Occipital lobe (tissue), 2 donors: Measurements from ENCODE around the gene CLASRP. TPM values are rescaled to one million over a fixed set of nuclear protein-coding genes. Genes with fewer than 3 reads are reported as not detected.
A peak's percentile ranks its signal among the peaks of the same experiment; 100 is the strongest.

Experiments
- DNase-seq: peaks from one replicate; lab custom pipeline; 2025; lab: John Stamatoyannopoulos, UW
- total RNA-seq: library from RNA; depleted of rRNA; stranded (reverse); fragments of >200 nt; gene quantifications from one replicate; pipeline ENCODE4 v1.2.3, GENCODE V29; 2014

The CLASRP gene
- total RNA-seq, 1 donor from 2014 or later, result 3.9 TPM

DNA sequence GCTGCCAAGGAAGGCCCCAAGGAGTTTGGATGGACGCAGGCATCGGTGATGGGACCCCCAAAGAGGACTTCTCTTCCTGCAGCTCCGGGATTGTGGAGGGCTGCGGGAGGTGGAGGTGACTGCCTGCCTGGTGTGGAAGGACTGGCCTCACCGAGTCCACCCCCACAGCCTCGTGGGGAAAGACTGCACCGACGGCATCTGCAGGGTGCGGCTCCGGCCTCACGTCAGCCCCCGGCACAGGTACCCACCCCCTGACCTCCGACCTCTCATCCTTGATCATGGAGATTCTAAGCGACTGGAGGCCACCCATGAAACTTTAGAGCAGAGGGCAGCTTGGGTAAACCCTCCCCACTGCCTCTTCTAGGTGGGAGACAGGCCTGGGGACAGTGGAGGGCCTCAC, 16.9 kb upstream of the CLASRP start:
- DNase-seq, result no peak

DNA sequence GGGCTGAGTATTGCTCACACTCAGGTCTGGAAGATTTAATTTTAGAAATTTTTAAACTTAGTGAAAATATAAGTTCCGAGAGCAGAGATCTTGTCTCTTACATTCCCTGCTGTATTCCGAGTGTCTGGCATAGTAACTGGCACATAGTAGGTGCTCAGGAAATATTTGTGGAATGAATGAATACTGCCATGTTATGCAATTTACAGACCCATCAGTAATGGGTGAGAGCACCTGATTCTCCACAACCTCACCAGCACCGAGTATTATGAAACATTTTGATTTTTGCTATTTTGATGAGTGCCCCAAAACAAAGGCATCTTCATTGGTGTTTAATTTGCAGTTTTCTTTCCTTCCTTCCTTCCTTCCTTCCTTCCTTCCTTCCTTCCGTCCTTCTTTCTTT, 15.8 kb upstream of the CLASRP start:
- DNase-seq, result no peak

DNA sequence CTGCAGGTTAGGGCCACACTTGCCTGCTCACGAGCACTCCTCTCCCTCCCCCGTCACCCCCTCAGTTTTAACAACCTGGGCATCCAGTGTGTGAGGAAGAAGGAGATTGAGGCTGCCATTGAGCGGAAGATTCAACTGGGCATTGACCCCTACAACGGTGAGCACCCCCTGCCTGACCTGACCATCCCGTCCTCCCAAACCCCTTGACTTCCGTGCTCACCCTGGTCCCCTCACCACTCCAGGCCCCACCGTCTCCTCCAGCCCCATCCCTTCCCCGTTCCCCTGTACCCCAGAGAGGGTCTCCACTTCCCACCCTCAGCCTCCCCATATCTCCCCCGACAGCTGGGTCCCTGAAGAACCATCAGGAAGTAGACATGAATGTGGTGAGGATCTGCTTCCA, 13.6 kb upstream of the CLASRP start:
- DNase-seq, result no peak

DNA sequence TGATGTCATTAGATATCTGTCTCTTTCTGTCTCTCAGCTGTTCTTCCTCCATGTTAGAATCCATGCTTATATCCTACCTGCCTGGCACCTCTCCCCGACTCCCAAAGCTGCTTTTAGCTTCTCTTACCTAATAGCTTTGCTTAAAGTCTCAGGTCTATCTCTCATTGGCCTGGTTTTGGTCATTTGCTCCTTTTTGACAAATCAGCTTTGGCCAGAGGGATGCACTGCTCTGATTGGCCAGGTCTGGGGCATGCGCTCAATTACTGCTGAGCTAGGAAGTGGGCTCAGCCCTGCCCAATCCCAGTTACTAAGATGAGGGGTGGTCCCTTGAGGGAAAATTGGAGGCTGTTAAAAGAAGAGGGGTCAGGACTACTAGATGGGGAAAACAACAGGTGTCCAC, 11.5 kb upstream of the CLASRP start:
- DNase-seq, result no peak

DNA sequence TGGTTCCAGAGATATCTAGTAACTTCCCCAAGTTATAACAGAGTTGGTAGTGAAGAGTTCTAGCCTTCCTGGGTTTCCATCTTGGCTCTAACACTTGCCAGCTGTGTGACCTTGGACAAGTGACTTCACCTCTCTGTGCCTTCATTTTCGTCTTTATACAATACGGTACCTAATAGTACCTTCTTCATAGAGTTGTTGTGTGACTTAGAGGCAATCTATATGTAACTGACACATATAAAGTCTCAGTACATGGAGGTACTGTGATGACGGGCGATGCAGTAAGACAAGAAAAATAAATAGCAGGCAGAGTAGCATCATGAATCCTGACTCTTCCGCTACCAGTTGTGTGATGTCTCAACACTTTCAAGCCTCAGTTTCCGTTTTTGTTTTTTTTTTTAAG, 8.0 kb upstream of the CLASRP start:
- no peak for DNase-seq

DNA sequence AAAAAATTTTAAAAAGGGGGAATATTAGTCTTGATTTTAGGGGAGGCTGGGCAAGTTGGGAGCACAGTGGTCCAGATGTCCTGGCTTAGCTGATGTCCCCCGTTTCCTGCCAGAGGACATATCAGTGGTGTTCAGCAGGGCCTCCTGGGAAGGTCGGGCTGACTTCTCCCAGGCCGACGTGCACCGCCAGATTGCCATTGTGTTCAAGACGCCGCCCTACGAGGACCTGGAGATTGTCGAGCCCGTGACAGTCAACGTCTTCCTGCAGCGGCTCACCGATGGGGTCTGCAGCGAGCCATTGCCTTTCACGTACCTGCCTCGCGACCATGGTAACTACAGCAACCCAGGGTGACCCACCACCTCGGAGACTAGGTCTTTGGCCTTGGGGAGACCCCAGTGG, 6.4 kb upstream of the CLASRP start:
- no peak for DNase-seq

DNA sequence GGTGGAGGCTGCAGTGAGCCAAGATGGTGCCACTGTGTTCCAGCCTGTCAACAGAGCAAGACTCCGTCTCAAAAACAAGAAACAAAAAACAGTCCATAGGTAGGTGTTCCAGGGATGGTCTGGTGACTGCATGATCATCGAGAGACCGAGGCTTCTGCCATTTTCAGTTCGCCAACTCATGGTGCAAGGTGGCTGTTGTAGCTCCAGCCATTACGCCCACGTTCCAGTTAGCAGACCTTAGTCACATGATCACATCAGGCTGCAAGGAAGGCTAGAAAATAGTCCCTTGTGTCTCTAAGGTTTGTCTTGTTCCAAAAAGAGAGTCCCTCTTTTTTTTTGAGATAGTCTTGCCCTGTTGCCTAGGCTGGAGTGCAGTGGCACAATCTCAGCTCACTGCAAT, 3.1 kb upstream of the CLASRP start:
- DNase-seq, result no peak

DNA sequence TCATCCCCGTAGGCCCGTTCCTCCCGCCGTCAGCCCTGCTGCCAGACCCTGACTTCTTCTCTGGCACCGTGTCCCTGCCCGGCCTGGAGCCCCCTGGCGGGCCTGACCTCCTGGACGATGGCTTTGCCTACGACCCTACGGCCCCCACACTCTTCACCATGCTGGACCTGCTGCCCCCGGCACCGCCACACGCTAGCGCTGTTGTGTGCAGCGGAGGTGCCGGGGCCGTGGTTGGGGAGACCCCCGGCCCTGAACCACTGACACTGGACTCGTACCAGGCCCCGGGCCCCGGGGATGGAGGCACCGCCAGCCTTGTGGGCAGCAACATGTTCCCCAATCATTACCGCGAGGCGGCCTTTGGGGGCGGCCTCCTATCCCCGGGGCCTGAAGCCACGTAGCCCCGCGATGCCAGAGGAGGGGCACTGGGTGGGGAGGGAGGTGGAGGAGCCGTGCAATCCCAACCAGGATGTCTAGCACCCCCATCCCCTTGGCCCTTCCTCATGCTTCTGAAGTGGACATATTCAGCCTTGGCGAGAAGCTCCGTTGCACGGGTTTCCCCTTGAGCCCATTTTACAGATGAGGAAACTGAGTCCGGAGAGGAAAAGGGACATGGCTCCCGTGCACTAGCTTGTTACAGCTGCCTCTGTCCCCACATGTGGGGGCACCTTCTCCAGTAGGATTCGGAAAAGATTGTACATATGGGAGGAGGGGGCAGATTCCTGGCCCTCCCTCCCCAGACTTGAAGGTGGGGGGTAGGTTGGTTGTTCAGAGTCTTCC, 1.3 kb upstream of the CLASRP start:
- no peak for DNase-seq

DNA sequence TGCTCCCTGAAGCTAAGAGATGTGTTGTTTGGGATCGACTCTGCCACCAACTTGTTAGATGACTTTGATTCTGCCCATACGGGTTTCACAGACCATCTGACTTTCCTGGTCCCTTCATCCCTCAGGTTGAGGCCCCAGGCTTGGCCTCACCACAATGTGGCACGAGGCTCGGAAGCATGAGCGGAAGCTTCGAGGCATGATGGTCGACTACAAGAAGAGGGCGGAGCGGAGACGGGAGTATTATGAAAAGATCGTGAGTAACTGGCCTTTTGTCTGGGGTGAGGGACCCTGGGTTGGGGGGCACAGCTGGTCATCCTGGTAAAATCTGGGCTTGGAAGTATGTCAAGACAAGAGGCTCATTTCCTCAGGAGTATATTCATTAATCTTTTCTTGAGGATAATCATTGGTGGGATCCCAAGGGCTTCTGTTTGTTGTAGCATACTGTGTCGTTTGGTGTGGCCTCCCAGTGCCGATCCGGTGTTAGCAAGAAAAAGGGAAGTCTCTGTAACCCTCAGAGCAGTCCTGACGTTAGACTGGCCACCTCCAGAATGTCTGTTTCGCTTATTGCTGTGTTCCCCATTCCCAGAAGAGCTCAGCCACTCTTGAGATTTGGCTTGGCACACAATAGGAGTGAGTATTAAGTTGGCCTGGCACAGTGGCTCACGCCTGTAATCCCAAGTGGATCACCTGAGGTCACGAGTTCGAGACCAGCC, 1.4 kb downstream of the CLASRP start:
- DNase-seq, result no peak

DNA sequence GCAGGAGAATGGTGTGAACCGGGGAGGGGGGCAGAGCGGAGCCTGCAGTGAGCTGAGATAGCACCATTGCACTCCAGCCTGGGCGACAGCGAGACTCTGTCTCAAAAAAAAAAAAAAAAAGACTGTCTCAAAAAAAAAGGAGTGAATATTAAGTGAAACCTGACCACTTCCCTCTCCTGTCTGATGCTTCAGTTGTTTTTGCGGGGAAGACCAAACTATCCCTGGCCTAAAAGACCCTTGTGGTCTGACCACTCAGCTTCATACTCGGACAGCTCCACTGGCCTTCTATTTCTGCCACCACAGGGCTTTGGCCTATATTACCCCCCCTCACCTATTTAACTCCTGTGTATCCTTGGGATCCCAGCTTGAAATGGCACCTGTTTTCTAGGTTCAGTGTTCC, 2.3 kb downstream of the CLASRP start:
- no peak for DNase-seq

DNA sequence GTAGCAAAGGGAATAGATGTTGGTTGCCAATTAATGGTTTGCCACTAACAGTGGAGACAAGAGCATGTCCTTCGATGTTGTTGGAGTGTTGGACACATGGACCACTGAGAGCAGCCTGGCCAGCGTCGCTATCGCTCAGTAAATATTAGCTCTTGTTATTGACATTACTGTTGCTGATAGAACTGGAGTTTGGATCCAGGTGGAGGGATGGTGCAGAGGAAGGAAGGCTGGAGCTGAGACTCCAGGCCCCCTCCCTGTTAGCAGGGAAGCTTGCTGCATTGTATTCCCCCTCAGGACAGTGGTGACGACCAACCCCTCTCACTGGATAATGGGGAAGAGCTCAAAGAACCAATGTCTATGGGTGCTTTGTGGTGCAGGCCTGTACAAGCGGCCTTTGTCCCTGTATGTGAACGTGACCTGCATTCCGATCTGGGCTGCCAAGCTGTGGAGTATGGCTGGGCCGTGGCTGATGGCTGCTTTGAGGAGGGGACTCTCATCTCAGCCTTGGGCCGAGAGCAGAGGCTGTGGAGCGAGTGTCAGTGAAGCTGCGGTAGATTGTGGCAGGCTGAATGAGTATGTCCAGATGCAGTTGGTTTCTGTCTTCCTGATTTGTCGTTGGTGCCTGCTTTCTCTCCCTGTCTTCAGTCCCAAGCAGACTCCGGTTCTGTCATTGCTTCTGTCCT, 7.0 kb downstream of the CLASRP start:
- DNase-seq, result peak; percentile 73

DNA sequence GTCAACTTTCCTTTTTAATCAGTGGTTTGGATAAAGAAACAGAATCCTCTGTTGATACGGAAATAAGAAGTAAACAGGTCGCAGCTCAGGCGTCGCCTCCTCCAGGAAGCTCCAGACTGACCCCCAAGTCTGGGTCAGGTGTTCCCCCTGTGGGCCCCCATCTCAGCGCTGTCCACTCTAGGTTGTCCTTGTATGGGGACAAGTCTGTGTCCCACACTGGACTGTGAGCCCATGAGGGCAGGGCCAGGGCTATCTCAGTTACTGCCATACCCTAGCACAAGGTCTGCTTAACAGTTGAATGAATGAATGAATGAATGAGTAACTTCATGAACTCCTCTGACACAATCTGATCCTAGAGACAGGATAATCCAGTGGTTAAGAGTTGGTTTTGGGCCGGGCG, 7.5 kb downstream of the CLASRP start:
- no peak for DNase-seq

DNA sequence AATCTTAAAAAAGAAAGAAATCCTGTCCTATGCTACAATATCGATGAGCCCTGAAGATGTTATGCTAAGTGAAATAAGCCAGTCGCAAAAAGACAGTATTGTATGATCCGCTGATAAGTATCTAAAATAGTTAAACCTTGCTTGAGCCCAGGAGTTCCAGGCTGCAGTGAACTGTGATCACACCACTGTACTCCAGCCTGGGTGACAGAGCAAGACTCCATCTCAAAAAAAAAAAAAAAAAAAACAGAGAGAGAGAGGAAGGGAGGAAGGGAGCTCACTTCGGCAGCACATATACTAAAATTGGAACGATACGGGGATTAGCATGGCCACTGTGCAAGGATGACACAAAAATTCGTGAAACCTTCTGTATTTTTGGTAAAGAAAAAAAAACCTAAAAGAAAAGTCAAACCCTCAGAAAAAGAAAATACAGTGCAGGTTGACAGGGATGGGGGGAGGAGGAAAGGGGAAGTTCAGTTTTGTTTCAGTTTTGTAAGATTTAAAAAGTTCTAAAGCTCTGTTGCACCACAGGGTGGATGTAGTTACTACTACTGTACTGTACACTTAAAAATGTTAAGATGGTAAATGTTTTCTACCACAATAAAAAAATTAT, 8.4 kb downstream of the CLASRP start:
- no peak for DNase-seq

DNA sequence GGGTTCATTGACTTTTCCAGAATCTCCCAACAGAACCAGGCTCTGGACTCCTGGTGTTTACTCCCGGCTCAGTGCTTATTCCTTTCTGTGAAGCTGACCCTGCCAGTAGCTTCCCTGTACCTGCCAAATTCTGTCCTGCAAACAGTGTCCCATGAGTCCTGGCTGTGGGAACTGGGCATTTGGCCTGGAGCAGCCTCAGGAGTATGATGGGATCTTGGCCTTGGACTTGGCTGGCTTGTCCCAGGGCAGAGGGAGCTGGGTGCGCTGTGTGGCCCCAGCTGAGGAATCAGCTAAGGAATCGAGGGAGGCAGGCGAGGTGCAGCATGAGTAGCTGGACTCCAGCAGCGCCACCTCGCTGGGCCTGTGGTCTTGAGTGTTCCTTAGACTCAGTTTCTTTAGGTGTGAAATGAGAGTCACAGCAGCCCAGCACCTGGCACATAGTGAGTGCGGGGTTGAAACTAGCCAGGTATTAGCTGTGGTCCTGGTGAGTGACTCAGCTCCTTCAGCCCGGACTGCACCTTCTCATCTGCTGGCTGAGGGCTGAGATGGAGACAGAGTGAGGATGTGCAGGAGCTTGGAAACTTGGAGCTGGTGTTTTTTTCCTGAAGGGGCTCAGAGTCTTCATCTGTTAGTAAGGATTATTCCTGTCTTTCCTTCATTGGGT, 10.4 kb downstream of the CLASRP start:
- DNase-seq, result no peak

DNA sequence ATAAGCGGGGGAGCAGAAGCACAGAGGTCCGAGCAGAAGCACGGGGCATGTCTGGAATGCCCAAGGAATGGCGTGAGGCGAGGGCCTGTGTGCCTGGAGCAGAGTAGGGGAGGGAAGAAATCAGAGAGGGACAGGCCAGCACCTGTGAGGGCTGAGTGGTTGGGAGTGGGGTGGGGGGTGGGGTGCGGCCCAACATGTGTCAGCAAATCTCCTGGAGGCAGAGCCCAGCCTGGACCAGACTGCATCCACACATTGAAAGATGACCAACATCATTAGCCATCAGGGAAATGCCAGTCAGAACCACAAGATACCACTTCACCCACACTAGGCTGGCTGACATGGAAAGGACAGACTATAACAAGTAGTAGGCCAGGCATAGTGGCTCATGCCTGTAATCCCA, 11.2 kb downstream of the CLASRP start:
- DNase-seq, result no peak

DNA sequence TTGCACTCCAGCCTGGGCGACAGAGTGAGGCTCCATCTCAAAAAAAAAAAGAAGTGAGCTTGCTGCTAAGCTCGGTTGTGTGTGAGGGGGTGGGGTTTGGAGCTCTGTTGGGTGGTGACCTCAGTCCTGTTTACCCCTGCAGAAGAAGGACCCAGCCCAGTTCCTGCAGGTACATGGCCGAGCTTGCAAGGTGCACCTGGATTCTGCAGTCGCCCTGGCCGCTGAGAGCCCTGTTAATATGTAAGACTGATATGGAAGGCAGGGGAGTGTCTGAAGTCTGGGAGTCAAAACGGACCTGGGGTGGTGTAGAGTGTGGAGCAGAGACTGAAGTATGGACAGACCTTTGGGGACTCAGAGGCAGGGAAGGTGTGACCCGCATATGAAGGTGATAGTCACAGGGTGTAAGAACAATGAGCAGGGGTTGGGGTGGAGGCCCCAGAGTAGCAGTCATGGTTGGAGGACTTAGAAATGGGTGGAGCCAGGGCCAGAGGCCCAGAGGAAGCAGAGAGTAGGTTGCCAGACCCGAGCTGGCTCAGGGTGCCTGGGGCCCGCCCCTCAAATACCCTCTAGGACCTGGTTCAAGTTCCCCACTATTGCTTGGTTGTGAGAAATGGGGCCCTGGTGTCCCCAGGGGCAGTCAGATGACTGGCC, 13.2 kb downstream of the CLASRP start:
- no peak for DNase-seq

DNA sequence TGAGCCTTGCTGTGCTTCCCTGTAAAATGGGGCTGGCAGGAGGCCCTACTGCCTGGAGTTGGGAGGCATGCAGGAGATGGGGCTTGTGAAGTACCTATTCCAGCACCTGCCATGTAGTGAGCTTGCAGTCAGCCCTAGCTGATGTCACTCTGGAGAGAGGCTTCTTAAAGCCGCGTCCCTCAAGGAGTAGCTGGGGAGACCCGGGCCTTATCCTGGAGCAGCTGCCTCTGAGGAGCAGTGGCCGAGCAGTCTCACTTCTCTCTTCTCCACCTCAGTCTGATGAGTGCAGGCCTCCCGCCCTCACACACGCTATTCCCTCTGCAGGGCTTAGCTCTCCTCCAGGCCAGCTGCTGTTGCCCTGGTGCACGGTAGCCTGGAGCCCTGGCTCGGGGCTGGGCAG, 18.0 kb downstream of the CLASRP start:
- DNase-seq, result no peak

DNA sequence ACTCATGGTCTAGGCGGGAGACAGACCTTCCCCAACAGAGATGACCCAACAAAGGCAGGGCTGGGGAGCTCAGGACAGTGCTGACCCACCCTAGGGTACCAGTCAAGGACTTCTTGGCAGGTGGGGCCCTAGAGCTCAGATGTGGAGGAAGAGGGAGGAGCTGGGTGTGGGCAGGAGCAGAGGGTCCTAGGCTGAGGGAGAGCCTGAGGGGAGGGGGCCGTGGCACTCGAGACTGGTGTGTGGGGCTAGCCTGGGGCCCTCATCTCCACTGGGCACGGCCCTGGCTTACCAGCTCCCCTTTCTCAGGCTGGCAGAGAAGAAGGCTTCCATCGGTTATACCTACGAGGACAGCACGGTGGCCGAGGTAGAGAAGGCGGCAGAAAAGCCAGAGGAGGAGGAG, 18.6 kb downstream of the CLASRP start:
- no peak for DNase-seq

DNA sequence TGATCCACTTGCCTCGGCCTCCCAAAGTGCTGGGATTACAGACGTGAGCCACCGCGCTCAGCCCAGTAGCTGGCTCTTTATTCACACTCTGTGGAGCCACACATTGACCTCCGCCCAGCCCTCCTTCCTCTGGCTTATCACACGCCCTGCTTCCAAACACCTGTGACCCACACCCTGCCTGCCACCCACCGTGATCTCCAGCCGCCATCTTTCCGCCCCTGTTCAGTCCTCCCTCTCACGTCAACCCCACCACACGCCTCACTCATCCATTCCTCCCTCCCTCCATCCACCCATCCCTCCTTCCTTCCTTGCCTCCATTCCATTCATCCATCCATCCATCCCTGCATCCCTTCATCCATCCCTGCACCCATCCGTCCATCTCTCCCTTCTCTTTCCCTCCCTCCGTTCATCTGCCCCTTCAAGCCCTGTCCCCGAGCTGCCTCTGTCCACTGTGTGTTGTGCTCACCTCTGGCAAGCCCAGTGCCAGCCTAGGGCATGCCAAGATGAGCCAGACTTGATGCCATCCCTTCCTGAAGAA, 19.8 kb downstream of the CLASRP start:
- DNase-seq, result no peak

DNA sequence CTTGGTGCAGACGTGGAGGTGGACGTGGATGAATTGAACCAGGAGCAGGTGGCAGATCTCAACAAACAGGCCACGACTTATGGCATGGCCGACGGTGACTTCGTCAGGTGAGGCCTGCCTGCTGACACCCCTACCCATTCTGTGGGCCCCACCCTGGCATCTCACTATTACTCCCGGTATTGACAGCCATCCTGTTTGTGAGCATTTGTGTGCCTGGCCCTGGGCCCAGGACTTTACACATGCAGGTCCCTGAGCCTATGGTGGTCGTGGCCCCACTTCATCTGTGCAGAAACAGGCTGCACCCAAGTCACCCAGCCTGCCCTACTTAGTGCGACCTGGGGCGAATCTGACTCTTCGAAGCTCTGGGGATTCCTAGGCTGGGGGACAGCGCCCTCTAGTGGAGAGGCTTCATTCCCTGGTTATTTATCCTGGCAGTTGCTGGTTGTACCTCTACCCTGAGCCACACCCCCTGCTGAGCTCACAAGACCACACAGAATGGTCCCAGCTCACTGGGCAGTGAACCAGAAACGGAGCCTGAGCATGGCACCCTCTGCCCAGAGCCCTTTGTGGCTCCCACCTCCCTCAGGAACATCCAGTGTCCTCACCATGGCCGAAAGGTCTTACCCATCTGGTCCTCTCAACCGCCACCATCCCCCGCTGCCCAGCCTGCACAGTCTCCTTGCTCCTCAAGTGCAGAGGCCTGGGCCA, 20.6 kb downstream of the CLASRP start:
- DNase-seq, result peak; percentile 27
